Liver (tissue), 9 donors: ENCODE data around the gene GOLGA6A. TPM values are rescaled to one million over a fixed set of nuclear protein-coding genes. Genes with fewer than 3 reads are reported as not detected.

Experiments used
- DNase-seq: peaks from one replicate; pipeline ENCODE4 v3.0.0-alpha.2; 2017; ENCODE audit warnings: low spot score
- H3K27ac ChIP-seq, 2 donors: one replicate each; pipeline ENCODE4 v1.7.0; 2013; ENCODE audit warnings: inconsistent platforms in 2 of 2, low read length in 2 of 2, control low read depth in 1 of 2, low read depth in 1 of 2, mild to moderate bottlenecking in 1 of 2
- H3K27me3 ChIP-seq, 4 donors: one replicate each; pipeline versions ENCODE4 v1.6.1 to v1.7.0; 2013; ENCODE audit warnings: low read length in 3 of 4, inconsistent platforms in 1 of 4, mild to moderate bottlenecking in 1 of 4, moderate library complexity in 1 of 4; ENCODE audit not compliant: control insufficient read depth in 4 of 4, insufficient read depth in 4 of 4
- H3K36me3 ChIP-seq, 4 donors: one replicate each; pipeline versions ENCODE4 v1.6.1 to v1.7.0; 2013; ENCODE audit warnings: low read length in 3 of 4, mild to moderate bottlenecking in 3 of 4, low read depth in 1 of 4, moderate library complexity in 1 of 4; ENCODE audit not compliant: control insufficient read depth in 4 of 4, insufficient read depth in 3 of 4
- H3K4me1 ChIP-seq, 4 donors: one replicate each; pipeline versions ENCODE4 v1.6.1 to v1.7.0; 2013; ENCODE audit warnings: low read length in 3 of 4, mild to moderate bottlenecking in 3 of 4, moderate library complexity in 1 of 4; ENCODE audit not compliant: control insufficient read depth in 4 of 4, insufficient read depth in 4 of 4
- H3K4me3 ChIP-seq, 3 donors: one replicate each; pipeline versions ENCODE4 v1.6.1 to v1.7.0; 2013; ENCODE audit warnings: low read length in 3 of 3, control low read depth in 1 of 3, low read depth in 1 of 3, mild to moderate bottlenecking in 1 of 3
- H3K9ac ChIP-seq, 2 donors: one replicate each; pipeline ENCODE4 v1.7.0; 2013; ENCODE audit warnings: low read length in 2 of 2, mild to moderate bottlenecking in 2 of 2, moderate library complexity in 2 of 2, control low read depth in 1 of 2, low read depth in 1 of 2
- H3K9me3 ChIP-seq, 4 donors: one replicate each; pipeline versions ENCODE4 v1.6.1 to v1.7.0; 2013; ENCODE audit warnings: low read length in 3 of 4; ENCODE audit not compliant: control insufficient read depth in 4 of 4
- ATF3 ChIP-seq: IDR thresholded peaks from 2 replicates; pipeline ENCODE4 v1.6.1; 2016; ENCODE audit warnings: antibody characterized with exemption
- CTCF ChIP-seq: fragments of 150-350 bp; IDR thresholded peaks from 2 replicates; pipeline ENCODE4 v1.5.1; 2017; ENCODE audit warnings: improper control_type of control experiment, low read depth, low read length; ENCODE audit not compliant: missing input control
- FOXA1 ChIP-seq: IDR thresholded peaks from 2 replicates; pipeline ENCODE4 v1.6.1; 2016; ENCODE audit warnings: antibody characterized with exemption
- FOXA2 ChIP-seq: IDR thresholded peaks from 2 replicates; pipeline ENCODE4 v1.6.1; 2016; ENCODE audit warnings: antibody characterized with exemption
- GABPA ChIP-seq, 2 donors: IDR thresholded peaks in 1 of 2; conservative IDR thresholded peaks in 1 of 2; 2 replicates each; pipeline ENCODE4 v1.6.1; 2016; ENCODE audit warnings: antibody characterized with exemption in 2 of 2, mild to moderate bottlenecking in 1 of 2, moderate library complexity in 1 of 2
- HNF4A ChIP-seq, 2 donors: conservative IDR thresholded peaks; 2 replicates each; pipeline ENCODE4 v1.6.1; 2016; ENCODE audit warnings: antibody characterized with exemption in 2 of 2, mild to moderate bottlenecking in 2 of 2
- HNF4G ChIP-seq: IDR thresholded peaks from 2 replicates; pipeline ENCODE4 v1.6.1; 2016; ENCODE audit warnings: antibody characterized with exemption
- JUND ChIP-seq, 2 donors: IDR thresholded peaks; 2 replicates each; pipeline ENCODE4 v1.6.1; 2016; ENCODE audit warnings: antibody characterized with exemption in 2 of 2
- MAX ChIP-seq: IDR thresholded peaks from 2 replicates; pipeline ENCODE4 v1.6.1; 2016; ENCODE audit warnings: antibody characterized with exemption
- NR2F2 ChIP-seq: IDR thresholded peaks from 2 replicates; pipeline ENCODE4 v1.6.1; 2016; ENCODE audit warnings: antibody characterized with exemption
- RAD21 ChIP-seq, 2 donors: IDR thresholded peaks; 2 replicates each; pipeline ENCODE4 v1.6.1; 2016; ENCODE audit warnings: antibody characterized with exemption in 2 of 2, mild to moderate bottlenecking in 2 of 2
- REST ChIP-seq: IDR thresholded peaks from 2 replicates; pipeline ENCODE4 v1.6.1; 2016; ENCODE audit warnings: antibody characterized with exemption, mild to moderate bottlenecking
- RXRA ChIP-seq, 2 donors: IDR thresholded peaks; 2 replicates each; pipeline ENCODE4 v1.6.1; 2017 to 2018; ENCODE audit warnings: antibody characterized with exemption in 2 of 2, mild to moderate bottlenecking in 1 of 2
- SP1 ChIP-seq: IDR thresholded peaks from 2 replicates; pipeline ENCODE4 v1.6.1; 2018; ENCODE audit warnings: antibody characterized with exemption, mild to moderate bottlenecking
- YY1 ChIP-seq: IDR thresholded peaks from 2 replicates; pipeline ENCODE4 v1.6.1; 2016; ENCODE audit warnings: antibody characterized with exemption, mild to moderate bottlenecking
- ZBTB33 ChIP-seq: IDR thresholded peaks from 2 replicates; pipeline ENCODE4 v1.6.1; 2016; ENCODE audit warnings: antibody characterized with exemption
- WGBS: extraction: QIAGEN DNeasy Blood & Tissue Kit; methylation state at CpG from one replicate; pipeline ENCODE4 v1.1.7; 2013; 5-methylcytosine and 5-hydroxymethylcytosine counted together
- polyA plus RNA-seq, 2 donors: library from polyadenylated mRNA; stranded (reverse) in 1 of 2; unstranded in 1 of 2; fragments of 200-250 nt in 1 of 2; fragments of >200 nt in 1 of 2; fragmentation: Nextera tagmentation in 1 of 2; extraction: Ambion mirVana in 1 of 2; gene quantifications; one replicate each; pipeline versions ENCODE4 v1.2.1 to v1.2.3, GENCODE V29; 2013 to 2015
- total RNA-seq, 2 donors: library from RNA; depleted of rRNA; stranded (reverse); fragments of >200 nt; gene quantifications; one replicate each; pipeline ENCODE4 v1.2.3, GENCODE V29; 2014
- donor health status: healthy.
- donor health status: healthy.
- donor health status: healthy.
- donor health status: healthy.
- donor health status: healthy.

GOLGA6A gene
- total and polyA plus RNA-seq, 4 donors, result 0.06 to 1.4 (median 0.63) TPM

- Histone ChIP-seq H3K9ac (no peak overlapping the region), H3K36me3 (no peaks in the 10 kb centered on the region), H3K27me3 (no peaks in the 10 kb centered on the region), H3K4me3 (no peak overlapping the region), H3K9me3 (no peaks in the 10 kb centered on the region), H3K4me1 (no peaks in the 10 kb centered on the region), H3K27ac (no peak overlapping the region)
- no peak for DNase-seq
- TF ChIP-seq HNF4A (conservative IDR thresholded peaks at IDR 0.05) (no peak), FOXA2 (no peak), FOXA1 (no peak), REST (no peak), YY1 (no peak), MAX (no peak), JUND (IDR thresholded peaks at IDR 0.05) (no peak), CTCF (no peak), SP1 (no peak), ATF3 (no peak), GABPA (IDR thresholded peaks at IDR 0.05 in 1 of 2, conservative IDR thresholded peaks at IDR 0.05 in 1 of 2) (no peak), RXRA (IDR thresholded peaks at IDR 0.05) (no peak), NR2F2 (no peak), ZBTB33 (no peak)
- WGBS, result 81% methylated on average over 6 of the region's 6 CpGs
Measured at GRCh38 chr15:74120426-74120825, 38.1 kb upstream of the GOLGA6A start.

GRCh38 chr15:74109713-74110112, 27.4 kb upstream of the GOLGA6A start:
- no peak overlapping the region for H3K4me3 ChIP-seq
- H3K9ac ChIP-seq, result no peak overlapping the region
- H3K36me3 ChIP-seq, result no peaks in the 10 kb centered on the region
- no peaks in the 10 kb centered on the region for H3K9me3 ChIP-seq
- no peak overlapping the region for H3K27ac ChIP-seq
- DNase-seq, result no peak
- H3K4me1 ChIP-seq, result peaks cover 0 to 3% (median 1%) of the 10 kb centered on the region in 4 donors
- H3K27me3 ChIP-seq, result no peaks in the 10 kb centered on the region
- WGBS, result 85% methylated on average over 7 of the region's 7 CpGs
- no peak for TF ChIP-seq HNF4G
- no peak for TF ChIP-seq NR2F2
- TF ChIP-seq GABPA (IDR thresholded peaks at IDR 0.05 in 1 of 2, conservative IDR thresholded peaks at IDR 0.05 in 1 of 2), result no peak
- no peak for TF ChIP-seq YY1
- no peak for TF ChIP-seq HNF4A (conservative IDR thresholded peaks at IDR 0.05)
- TF ChIP-seq MAX, result no peak
- TF ChIP-seq ZBTB33, result no peak
- no peak for TF ChIP-seq ATF3
- no peak for TF ChIP-seq REST
- no peak for TF ChIP-seq FOXA2
- no peak for TF ChIP-seq RAD21 (IDR thresholded peaks at IDR 0.05)
